ENCODE measurements around the gene CREB3L2.

CREB3L2 gene

GRCh38 chr7:137933270-137934017, 68.4 kb downstream of the CREB3L2 start:
- ChIA-PET CTCF (no interaction called here), POLR2A (no interaction called here)
- TF ChIP-seq FOXA1 (IDR thresholded peaks at IDR 0.05) (no peak), ARNT (IDR thresholded peaks at IDR 0.05) (no peak), PKNOX1 (IDR thresholded peaks at IDR 0.05) (no peak), LEF1 (IDR thresholded peaks at IDR 0.05; ENCODE audit: borderline replicate concordance) (no peak), FOXK2 (IDR thresholded peaks at IDR 0.05) (no peak), SP1 (IDR thresholded peaks at IDR 0.05) (no peak), CTBP1 (IDR thresholded peaks at IDR 0.05; ENCODE audit: borderline replicate concordance) (no peak), L3MBTL2 (conservative IDR thresholded peaks at IDR 0.05) (no peak), NFRKB (IDR thresholded peaks at IDR 0.05) (no peak), HDGF (IDR thresholded peaks at IDR 0.05; ENCODE audit: borderline replicate concordance) (no peak), FOXM1 (IDR thresholded peaks at IDR 0.05; ENCODE audit: borderline replicate concordance) (no peak), SUZ12 (IDR thresholded peaks at IDR 0.05) (no peak)
- no peak for DNase-seq (ENCODE audit: extremely low spot score)

GRCh38 chr7:137932881-137933269, 69.0 kb downstream of the CREB3L2 start:
- ChIA-PET CTCF (no interaction called here), POLR2A (no interaction called here)
- no peak for DNase-seq (ENCODE audit: extremely low spot score)
- TF ChIP-seq L3MBTL2 (conservative IDR thresholded peaks at IDR 0.05) (no peak), HDGF (IDR thresholded peaks at IDR 0.05; ENCODE audit: borderline replicate concordance) (no peak), SUZ12 (IDR thresholded peaks at IDR 0.05) (no peak), ELF4 (IDR thresholded peaks at IDR 0.05) (no peak), PKNOX1 (IDR thresholded peaks at IDR 0.05) (no peak), NFRKB (IDR thresholded peaks at IDR 0.05) (no peak), BHLHE40 (IDR thresholded peaks at IDR 0.05; ENCODE audit: borderline replicate concordance) (no peak), CTBP1 (IDR thresholded peaks at IDR 0.05; ENCODE audit: borderline replicate concordance) (no peak), FOXM1 (IDR thresholded peaks at IDR 0.05; ENCODE audit: borderline replicate concordance) (no peak), SP1 (IDR thresholded peaks at IDR 0.05) (no peak)

GRCh38 chr7:137931823-137932222, 70.1 kb downstream of the CREB3L2 start:
- ChIA-PET CTCF (no interaction called here), POLR2A (no interaction called here)
- no peak for TF ChIP-seq FOXM1 (IDR thresholded peaks at IDR 0.05; ENCODE audit: borderline replicate concordance)
- TF ChIP-seq ELF4 (IDR thresholded peaks at IDR 0.05): no peak
- TF ChIP-seq FOXK2 (IDR thresholded peaks at IDR 0.05): no peak
- no peak for TF ChIP-seq LEF1 (IDR thresholded peaks at IDR 0.05; ENCODE audit: borderline replicate concordance)
- no peak for TF ChIP-seq ARNT (IDR thresholded peaks at IDR 0.05)
- no peak for TF ChIP-seq SP1 (IDR thresholded peaks at IDR 0.05)
- TF ChIP-seq TARDBP (IDR thresholded peaks at IDR 0.05): no peak
- TF ChIP-seq SUZ12 (IDR thresholded peaks at IDR 0.05): no peak
- no peak for TF ChIP-seq HDGF (IDR thresholded peaks at IDR 0.05; ENCODE audit: borderline replicate concordance)
- TF ChIP-seq NFRKB (IDR thresholded peaks at IDR 0.05): no peak
- TF ChIP-seq FOXA1 (IDR thresholded peaks at IDR 0.05): no peak
- TF ChIP-seq PKNOX1 (IDR thresholded peaks at IDR 0.05): no peak
- no peak for TF ChIP-seq CTBP1 (IDR thresholded peaks at IDR 0.05; ENCODE audit: borderline replicate concordance)
- DNase-seq (ENCODE audit: extremely low spot score): no peak

GRCh38 chr7:137930581-137930980, 71.3 kb downstream of the CREB3L2 start:
- TF ChIP-seq HDGF (IDR thresholded peaks at IDR 0.05; ENCODE audit: borderline replicate concordance) (no peak), L3MBTL2 (conservative IDR thresholded peaks at IDR 0.05) (no peak), BHLHE40 (IDR thresholded peaks at IDR 0.05; ENCODE audit: borderline replicate concordance) (no peak), PKNOX1 (IDR thresholded peaks at IDR 0.05) (no peak), ZNF384 (IDR thresholded peaks at IDR 0.05) (no peak), CTBP1 (IDR thresholded peaks at IDR 0.05; ENCODE audit: borderline replicate concordance) (no peak), FOXK2 (IDR thresholded peaks at IDR 0.05) (no peak), ELF4 (IDR thresholded peaks at IDR 0.05) (no peak), LEF1 (IDR thresholded peaks at IDR 0.05; ENCODE audit: borderline replicate concordance) (no peak), FOXM1 (IDR thresholded peaks at IDR 0.05; ENCODE audit: borderline replicate concordance) (no peak), TARDBP (IDR thresholded peaks at IDR 0.05) (no peak), ARNT (IDR thresholded peaks at IDR 0.05) (no peak), NFRKB (IDR thresholded peaks at IDR 0.05) (no peak), SUZ12 (IDR thresholded peaks at IDR 0.05) (no peak)
- ChIA-PET POLR2A (no interaction called here), CTCF (no interaction called here)
- no peak for DNase-seq (ENCODE audit: extremely low spot score)

GRCh38 chr7:137928626-137929025, 73.3 kb downstream of the CREB3L2 start:
- CTCF ChIA-PET: interaction anchor here (0.7 kb wide), 1 partner anchor 98 kb away, joined by 3 read pairs; no protein-coding TSS in a partner anchor
- POLR2A ChIA-PET: no interaction called here
- DNase-seq (ENCODE audit: extremely low spot score): no peak
- TF ChIP-seq ZNF384 (IDR thresholded peaks at IDR 0.05) (no peak), LEF1 (IDR thresholded peaks at IDR 0.05; ENCODE audit: borderline replicate concordance) (no peak), ELF4 (IDR thresholded peaks at IDR 0.05) (no peak), FOXM1 (IDR thresholded peaks at IDR 0.05; ENCODE audit: borderline replicate concordance) (no peak), SUZ12 (IDR thresholded peaks at IDR 0.05) (no peak), L3MBTL2 (conservative IDR thresholded peaks at IDR 0.05) (no peak), FOXK2 (IDR thresholded peaks at IDR 0.05) (no peak), FOXA1 (IDR thresholded peaks at IDR 0.05) (no peak), TARDBP (IDR thresholded peaks at IDR 0.05) (no peak), ARNT (IDR thresholded peaks at IDR 0.05) (no peak), PKNOX1 (IDR thresholded peaks at IDR 0.05) (no peak), CTBP1 (IDR thresholded peaks at IDR 0.05; ENCODE audit: borderline replicate concordance) (no peak), HDGF (IDR thresholded peaks at IDR 0.05; ENCODE audit: borderline replicate concordance) (no peak), SP1 (IDR thresholded peaks at IDR 0.05) (no peak), NFRKB (IDR thresholded peaks at IDR 0.05) (no peak), BHLHE40 (IDR thresholded peaks at IDR 0.05; ENCODE audit: borderline replicate concordance) (no peak)

Data from HEK293T (cell line).